Liver (tissue), 9 donors: ENCODE data around the gene ANKFY1. TPM values are rescaled to one million over a fixed set of nuclear protein-coding genes. Genes with fewer than 3 reads are reported as not detected.

ENCODE experiments used
- DNase-seq: peaks from one replicate; pipeline ENCODE4 v3.0.0-alpha.2; 2017; ENCODE audit warnings: low spot score
- H3K27ac ChIP-seq, 2 donors: one replicate each; pipeline ENCODE4 v1.7.0; 2013; ENCODE audit warnings: inconsistent platforms in 2 of 2, low read length in 2 of 2, control low read depth in 1 of 2, low read depth in 1 of 2, mild to moderate bottlenecking in 1 of 2
- H3K27me3 ChIP-seq, 4 donors: one replicate each; pipeline versions ENCODE4 v1.6.1 to v1.7.0; 2013; ENCODE audit warnings: low read length in 3 of 4, inconsistent platforms in 1 of 4, mild to moderate bottlenecking in 1 of 4, moderate library complexity in 1 of 4; ENCODE audit not compliant: control insufficient read depth in 4 of 4, insufficient read depth in 4 of 4
- H3K36me3 ChIP-seq, 4 donors: one replicate each; pipeline versions ENCODE4 v1.6.1 to v1.7.0; 2013; ENCODE audit warnings: low read length in 3 of 4, mild to moderate bottlenecking in 3 of 4, low read depth in 1 of 4, moderate library complexity in 1 of 4; ENCODE audit not compliant: control insufficient read depth in 4 of 4, insufficient read depth in 3 of 4
- H3K4me1 ChIP-seq, 4 donors: one replicate each; pipeline versions ENCODE4 v1.6.1 to v1.7.0; 2013; ENCODE audit warnings: low read length in 3 of 4, mild to moderate bottlenecking in 3 of 4, moderate library complexity in 1 of 4; ENCODE audit not compliant: control insufficient read depth in 4 of 4, insufficient read depth in 4 of 4
- H3K4me3 ChIP-seq, 3 donors: one replicate each; pipeline versions ENCODE4 v1.6.1 to v1.7.0; 2013; ENCODE audit warnings: low read length in 3 of 3, control low read depth in 1 of 3, low read depth in 1 of 3, mild to moderate bottlenecking in 1 of 3
- H3K9ac ChIP-seq, 2 donors: one replicate each; pipeline ENCODE4 v1.7.0; 2013; ENCODE audit warnings: low read length in 2 of 2, mild to moderate bottlenecking in 2 of 2, moderate library complexity in 2 of 2, control low read depth in 1 of 2, low read depth in 1 of 2
- H3K9me3 ChIP-seq, 4 donors: one replicate each; pipeline versions ENCODE4 v1.6.1 to v1.7.0; 2013; ENCODE audit warnings: low read length in 3 of 4; ENCODE audit not compliant: control insufficient read depth in 4 of 4
- ATF3 ChIP-seq: IDR thresholded peaks from 2 replicates; pipeline ENCODE4 v1.6.1; 2016; ENCODE audit warnings: antibody characterized with exemption
- EGR1 ChIP-seq, 2 donors: IDR thresholded peaks; 2 replicates each; pipeline ENCODE4 v1.6.1; 2016 to 2018; ENCODE audit warnings: antibody characterized with exemption in 2 of 2, low read depth in 2 of 2
- FOXA2 ChIP-seq: IDR thresholded peaks from 2 replicates; pipeline ENCODE4 v1.6.1; 2016; ENCODE audit warnings: antibody characterized with exemption
- GABPA ChIP-seq, 2 donors: IDR thresholded peaks in 1 of 2; conservative IDR thresholded peaks in 1 of 2; 2 replicates each; pipeline ENCODE4 v1.6.1; 2016; ENCODE audit warnings: antibody characterized with exemption in 2 of 2, mild to moderate bottlenecking in 1 of 2, moderate library complexity in 1 of 2
- HNF4A ChIP-seq, 2 donors: conservative IDR thresholded peaks; 2 replicates each; pipeline ENCODE4 v1.6.1; 2016; ENCODE audit warnings: antibody characterized with exemption in 2 of 2, mild to moderate bottlenecking in 2 of 2
- HNF4G ChIP-seq: IDR thresholded peaks from 2 replicates; pipeline ENCODE4 v1.6.1; 2016; ENCODE audit warnings: antibody characterized with exemption
- JUND ChIP-seq, 2 donors: IDR thresholded peaks; 2 replicates each; pipeline ENCODE4 v1.6.1; 2016; ENCODE audit warnings: antibody characterized with exemption in 2 of 2
- MAX ChIP-seq: IDR thresholded peaks from 2 replicates; pipeline ENCODE4 v1.6.1; 2016; ENCODE audit warnings: antibody characterized with exemption
- NR2F2 ChIP-seq: IDR thresholded peaks from 2 replicates; pipeline ENCODE4 v1.6.1; 2016; ENCODE audit warnings: antibody characterized with exemption
- REST ChIP-seq: IDR thresholded peaks from 2 replicates; pipeline ENCODE4 v1.6.1; 2016; ENCODE audit warnings: antibody characterized with exemption, mild to moderate bottlenecking
- RXRA ChIP-seq, 2 donors: IDR thresholded peaks; 2 replicates each; pipeline ENCODE4 v1.6.1; 2017 to 2018; ENCODE audit warnings: antibody characterized with exemption in 2 of 2, mild to moderate bottlenecking in 1 of 2
- SP1 ChIP-seq: IDR thresholded peaks from 2 replicates; pipeline ENCODE4 v1.6.1; 2018; ENCODE audit warnings: antibody characterized with exemption, mild to moderate bottlenecking
- YY1 ChIP-seq: IDR thresholded peaks from 2 replicates; pipeline ENCODE4 v1.6.1; 2016; ENCODE audit warnings: antibody characterized with exemption, mild to moderate bottlenecking
- ZBTB33 ChIP-seq: IDR thresholded peaks from 2 replicates; pipeline ENCODE4 v1.6.1; 2016; ENCODE audit warnings: antibody characterized with exemption
- WGBS: extraction: QIAGEN DNeasy Blood & Tissue Kit; methylation state at CpG from one replicate; pipeline ENCODE4 v1.1.7; 2013; 5-methylcytosine and 5-hydroxymethylcytosine counted together
- polyA plus RNA-seq, 2 donors: library from polyadenylated mRNA; stranded (reverse) in 1 of 2; unstranded in 1 of 2; fragments of 200-250 nt in 1 of 2; fragments of >200 nt in 1 of 2; fragmentation: Nextera tagmentation in 1 of 2; extraction: Ambion mirVana in 1 of 2; gene quantifications; one replicate each; pipeline versions ENCODE4 v1.2.1 to v1.2.3, GENCODE V29; 2013 to 2015
- total RNA-seq, 2 donors: library from RNA; depleted of rRNA; stranded (reverse); fragments of >200 nt; gene quantifications; one replicate each; pipeline ENCODE4 v1.2.3, GENCODE V29; 2014
- donor health status: healthy.
- donor health status: healthy.
- donor health status: healthy.
- donor health status: healthy.
- donor health status: healthy.

Gene ANKFY1
- total and polyA plus RNA-seq, 4 donors: 6.8 to 38.6 (median 21.9) TPM

GRCh38 chr17:4180791-4181190 is 83.0 kb downstream of the ANKFY1 start:
- Histone ChIP-seq H3K4me3 (no peak overlapping the region), H3K9ac (no peak overlapping the region), H3K9me3 (no peaks in the 10 kb centered on the region), H3K27me3 (no peaks in the 10 kb centered on the region), H3K27ac (no peak overlapping the region), H3K36me3 (peaks cover 7 to 79% (median 62%) of the 10 kb centered on the region in 4 donors), H3K4me1 (no peaks in the 10 kb centered on the region)
- WGBS: 77% methylated on average over 8 of the region's 8 CpGs
- no peak for DNase-seq
- TF ChIP-seq HNF4G: no peak
- TF ChIP-seq RXRA (IDR thresholded peaks at IDR 0.05): no peak
- TF ChIP-seq REST: no peak
- no peak for TF ChIP-seq ATF3
- TF ChIP-seq FOXA2: no peak
- no peak for TF ChIP-seq ZBTB33
- TF ChIP-seq MAX: no peak
- TF ChIP-seq HNF4A (conservative IDR thresholded peaks at IDR 0.05): no peak
- no peak for TF ChIP-seq YY1
- no peak for TF ChIP-seq EGR1 (IDR thresholded peaks at IDR 0.05; ENCODE audit: low read depth in 2 of 2)
- TF ChIP-seq JUND (IDR thresholded peaks at IDR 0.05): no peak

GRCh38 chr17:4179071-4179470 is 84.7 kb downstream of the ANKFY1 start:
- peak; percentile 25 for TF ChIP-seq NR2F2
- no peak for TF ChIP-seq GABPA (IDR thresholded peaks at IDR 0.05 in 1 of 2, conservative IDR thresholded peaks at IDR 0.05 in 1 of 2)
- no peak for TF ChIP-seq SP1
- WGBS: 75% methylated on average over 7 of the region's 7 CpGs

More at GRCh38 chr17:4179071-4179470, 84.7 kb downstream of the ANKFY1 start:
- Histone ChIP-seq H3K4me3 (no peak overlapping the region), H3K4me1 (no peaks in the 10 kb centered on the region), H3K36me3 (peaks cover 5 to 79% (median 60%) of the 10 kb centered on the region in 4 donors), H3K27me3 (no peaks in the 10 kb centered on the region), H3K9ac (no peak overlapping the region), H3K9me3 (no peaks in the 10 kb centered on the region), H3K27ac (no peak overlapping the region)
- DNase-seq: no peak
